ENCODE results near the gene ERICH4. TPM values are rescaled to one million over a fixed set of nuclear protein-coding genes. Genes with fewer than 3 reads are reported as not detected.

ERICH4 gene
- total and polyA plus RNA-seq, 2 of the 13 experiments (the other 11 are each of a cell fraction or from before 2014, with no cell fraction given) = 0.40 to 0.64 TPM

GRCh38 chr19:41439441-41440222 lies 3.3 kb upstream of the ERICH4 start, which contains the start of gene DMAC2 (continued):
- TF ChIP-seq KLF16 (CRISPR knock-in tag; IDR thresholded peaks at IDR 0.05) (peak in 1 of 2 experiments; percentile 57; a peak in 1 of 4 replicates), SP4 (CRISPR knock-in tag; IDR thresholded peaks at IDR 0.05) (peak; percentile 85), ZNF260 (CRISPR knock-in tag; IDR thresholded peaks at IDR 0.05; ENCODE audit: borderline replicate concordance, low read depth) (no peak), ZNF446 (CRISPR knock-in tag; IDR thresholded peaks at IDR 0.05) (no peak), RAD21 (CRISPR knock-in tag; IDR thresholded peaks at IDR 0.05) (peak; percentile 28; the same call in 1 of the 2 replicates), ELF1 (CRISPR knock-in tag; IDR thresholded peaks at IDR 0.05) (peak; percentile 79), HNF1B (CRISPR knock-in tag; IDR thresholded peaks at IDR 0.05) (peak; percentile 74), ZNF142 (CRISPR knock-in tag; IDR thresholded peaks at IDR 0.05) (no peak), RXRB (CRISPR knock-in tag; IDR thresholded peaks at IDR 0.05; ENCODE audit: borderline replicate concordance) (peak; percentile 38; the same call in 1 of the 2 replicates), FOXM1 (CRISPR knock-in tag; IDR thresholded peaks at IDR 0.05) (no peak), MXD1 (CRISPR knock-in tag; IDR thresholded peaks at IDR 0.05) (no peak), JUND (CRISPR knock-in tag; IDR thresholded peaks at IDR 0.05) (no peak)
- TF ChIP-seq, protein P1, sequence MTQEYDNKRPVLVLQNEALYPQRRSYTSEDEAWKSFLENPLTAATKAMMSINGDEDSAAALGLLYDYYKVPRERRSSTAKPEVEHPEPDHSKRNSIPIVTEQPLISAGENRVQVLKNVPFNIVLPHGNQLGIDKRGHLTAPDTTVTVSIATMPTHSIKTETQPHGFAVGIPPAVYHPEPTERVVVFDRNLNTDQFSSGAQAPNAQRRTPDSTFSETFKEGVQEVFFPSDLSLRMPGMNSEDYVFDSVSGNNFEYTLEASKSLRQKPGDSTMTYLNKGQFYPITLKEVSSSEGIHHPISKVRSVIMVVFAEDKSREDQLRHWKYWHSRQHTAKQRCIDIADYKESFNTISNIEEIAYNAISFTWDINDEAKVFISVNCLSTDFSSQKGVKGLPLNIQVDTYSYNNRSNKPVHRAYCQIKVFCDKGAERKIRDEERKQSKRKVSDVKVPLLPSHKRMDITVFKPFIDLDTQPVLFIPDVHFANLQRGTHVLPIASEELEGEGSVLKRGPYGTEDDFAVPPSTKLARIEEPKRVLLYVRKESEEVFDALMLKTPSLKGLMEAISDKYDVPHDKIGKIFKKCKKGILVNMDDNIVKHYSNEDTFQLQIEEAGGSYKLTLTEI (CRISPR knock-in tag; conservative IDR thresholded peaks at IDR 0.05) = no peak
- TF ChIP-seq, protein P2, sequence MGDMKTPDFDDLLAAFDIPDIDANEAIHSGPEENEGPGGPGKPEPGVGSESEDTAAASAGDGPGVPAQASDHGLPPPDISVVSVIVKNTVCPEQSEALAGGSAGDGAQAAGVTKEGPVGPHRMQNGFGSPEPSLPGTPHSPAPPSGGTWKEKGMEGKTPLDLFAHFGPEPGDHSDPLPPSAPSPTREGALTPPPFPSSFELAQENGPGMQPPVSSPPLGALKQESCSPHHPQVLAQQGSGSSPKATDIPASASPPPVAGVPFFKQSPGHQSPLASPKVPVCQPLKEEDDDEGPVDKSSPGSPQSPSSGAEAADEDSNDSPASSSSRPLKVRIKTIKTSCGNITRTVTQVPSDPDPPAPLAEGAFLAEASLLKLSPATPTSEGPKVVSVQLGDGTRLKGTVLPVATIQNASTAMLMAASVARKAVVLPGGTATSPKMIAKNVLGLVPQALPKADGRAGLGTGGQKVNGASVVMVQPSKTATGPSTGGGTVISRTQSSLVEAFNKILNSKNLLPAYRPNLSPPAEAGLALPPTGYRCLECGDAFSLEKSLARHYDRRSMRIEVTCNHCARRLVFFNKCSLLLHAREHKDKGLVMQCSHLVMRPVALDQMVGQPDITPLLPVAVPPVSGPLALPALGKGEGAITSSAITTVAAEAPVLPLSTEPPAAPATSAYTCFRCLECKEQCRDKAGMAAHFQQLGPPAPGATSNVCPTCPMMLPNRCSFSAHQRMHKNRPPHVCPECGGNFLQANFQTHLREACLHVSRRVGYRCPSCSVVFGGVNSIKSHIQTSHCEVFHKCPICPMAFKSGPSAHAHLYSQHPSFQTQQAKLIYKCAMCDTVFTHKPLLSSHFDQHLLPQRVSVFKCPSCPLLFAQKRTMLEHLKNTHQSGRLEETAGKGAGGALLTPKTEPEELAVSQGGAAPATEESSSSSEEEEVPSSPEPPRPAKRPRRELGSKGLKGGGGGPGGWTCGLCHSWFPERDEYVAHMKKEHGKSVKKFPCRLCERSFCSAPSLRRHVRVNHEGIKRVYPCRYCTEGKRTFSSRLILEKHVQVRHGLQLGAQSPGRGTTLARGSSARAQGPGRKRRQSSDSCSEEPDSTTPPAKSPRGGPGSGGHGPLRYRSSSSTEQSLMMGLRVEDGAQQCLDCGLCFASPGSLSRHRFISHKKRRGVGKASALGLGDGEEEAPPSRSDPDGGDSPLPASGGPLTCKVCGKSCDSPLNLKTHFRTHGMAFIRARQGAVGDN (CRISPR knock-in tag; IDR thresholded peaks at IDR 0.05) = peak; percentile 89

Measured in HepG2 (cell line).